A673 (cell line): ENCODE data around the gene NECAB3. TPM values are rescaled to one million over a fixed set of nuclear protein-coding genes. Genes with fewer than 3 reads are reported as not detected.

ENCODE experiments used
- BruUV-seq: library from RNA; stranded (reverse); fragments of 400-500 nt; replicated peaks from 2 replicates; lab custom pipeline; 2021; lab: Mats Ljungman, UMichigan
- CTCF ChIA-PET: fragments of 300-600 bp; sonication (Branson Sonifier 250); formaldehyde crosslinking; loops from one replicate; lab custom pipeline; 2022; ENCODE audit warnings: antibody characterized with exemption; lab: Charles Lee
- POLR2A ChIA-PET: fragments of 300-600 bp; sonication (Branson Sonifier 250); formaldehyde crosslinking; loops from one replicate; lab custom pipeline; 2022; ENCODE audit warnings: antibody characterized with exemption; ENCODE audit not compliant: low non-redundant PET; lab: Charles Lee
- DNase-seq: peaks from one replicate; pipeline ENCODE4 v3.0.0-alpha.2; 2015; ENCODE audit warnings: low spot score
- H3K27ac ChIP-seq: fragments of 200-600 bp; sonication (generic); 2 replicates; pipeline ENCODE4 v1.5.1; 2016; ENCODE audit warnings: mixed run types, low read depth, mild to moderate bottlenecking, mixed read lengths, antibody characterized with exemption, low read length; ENCODE audit not compliant: poor library complexity, severe bottlenecking
- H3K27me3 ChIP-seq: fragments of 200-600 bp; sonication (generic); replicated peaks from 2 replicates; pipeline ENCODE4 v1.6.1; 2017; ENCODE audit warnings: mixed run types, low read depth, mild to moderate bottlenecking, mixed read lengths, antibody characterized with exemption, low read length; ENCODE audit not compliant: insufficient read depth, poor library complexity
- H3K36me3 ChIP-seq: fragments of 200-600 bp; sonication (generic); 2 replicates; pipeline ENCODE4 v1.6.1; 2016; ENCODE audit warnings: mixed run types, mild to moderate bottlenecking, mixed read lengths, antibody characterized with exemption, low read length; ENCODE audit not compliant: insufficient read depth, poor library complexity, severe bottlenecking
- H3K4me1 ChIP-seq: fragments of 200-600 bp; sonication (generic); 2 replicates; pipeline ENCODE4 v1.6.1; 2017; ENCODE audit warnings: mixed run types, mild to moderate bottlenecking, mixed read lengths, antibody characterized with exemption, low read length; ENCODE audit not compliant: insufficient read depth, poor library complexity, severe bottlenecking
- H3K4me3 ChIP-seq: fragments of 200-600 bp; sonication (generic); 2 replicates; pipeline ENCODE4 v1.5.1; 2016; ENCODE audit warnings: low read depth, mixed run types, mild to moderate bottlenecking, mixed read lengths, low read length; ENCODE audit not compliant: poor library complexity, severe bottlenecking
- H3K9me3 ChIP-seq: fragments of 200-600 bp; sonication (generic); 2 replicates; pipeline ENCODE4 v1.6.1; 2016; ENCODE audit warnings: mixed run types, low read depth, mild to moderate bottlenecking, mixed read lengths, antibody characterized with exemption, low read length; ENCODE audit not compliant: poor library complexity, severe bottlenecking
- CTCF ChIP-seq: fragments of 300-800, 200-600 bp; sonication (generic); conservative IDR thresholded peaks from 2 replicates; pipeline ENCODE4 v1.5.1; 2017; ENCODE audit warnings: low read depth, mild to moderate bottlenecking, antibody characterized with exemption, low read length, moderate library complexity, mixed read lengths
- EZH2 ChIP-seq: fragments of 200-600 bp; sonication (generic); IDR thresholded peaks from 2 replicates; pipeline ENCODE4 v1.6.1; 2017; ENCODE audit warnings: borderline replicate concordance, low read depth, mild to moderate bottlenecking, mixed read lengths, antibody characterized with exemption, low read length; ENCODE audit not compliant: poor library complexity, severe bottlenecking
- intact Hi-C: fragments of 100-400 bp; cut with micrococcal nuclease; formaldehyde crosslinking; loops from one replicate; pipeline ENCODE4 v1.10.0; 2022; ENCODE audit not compliant: unreplicated experiment
- total RNA-seq: library from RNA; stranded (reverse); gene quantifications from 2 replicates; pipeline ENCODE4 v1.2.3, GENCODE V29; 2021

NECAB3 gene
- total RNA-seq, 1 experiment from 2014 or later, result 83.1 TPM

- no TSS peak for BruUV-seq
- ChIA-PET CTCF (no interaction called here), POLR2A (interaction anchor here (0.6 kb wide), 1 partner anchor 88 kb away, joined by 3 read pairs; no protein-coding TSS in a partner anchor)
- Histone ChIP-seq H3K4me1 (peaks cover 10% of the 10 kb centered on the region), H3K9me3 (no peaks in the 10 kb centered on the region), H3K27me3 (no peaks in the 10 kb centered on the region), H3K27ac (no peak overlapping the region), H3K4me3 (no peak overlapping the region), H3K36me3 (peaks cover 21% of the 10 kb centered on the region)
- no peak for DNase-seq
- intact Hi-C loops, result no loop called here
- no peak for TF ChIP-seq EZH2
Measured at GRCh38 chr20:33658929-33659328, 15.3 kb downstream of the NECAB3 start.

- Histone ChIP-seq H3K4me3 (no peak overlapping the region), H3K9me3 (no peaks in the 10 kb centered on the region), H3K36me3 (peaks cover 21% of the 10 kb centered on the region), H3K27ac (no peak overlapping the region), H3K4me1 (peaks cover 8% of the 10 kb centered on the region), H3K27me3 (no peaks in the 10 kb centered on the region)
- POLR2A ChIA-PET, result no interaction called here
- DNase-seq, result no peak
- CTCF ChIA-PET, result no interaction called here
- BruUV-seq, result no TSS peak
- intact Hi-C loops, result no loop called here
- no peak for TF ChIP-seq CTCF
- no peak for TF ChIP-seq EZH2
Measured at GRCh38 chr20:33658510-33658909, 15.7 kb downstream of the NECAB3 start.

GRCh38 chr20:33657704-33658095, 16.5 kb downstream of the NECAB3 start:
- intact Hi-C loops, result no loop called here
- H3K4me3 ChIP-seq, result no peak overlapping the region
- TF ChIP-seq CTCF (no peak), EZH2 (no peak)
- H3K27ac ChIP-seq, result no peak overlapping the region
- H3K9me3 ChIP-seq, result no peaks in the 10 kb centered on the region
- ChIA-PET CTCF (no interaction called here), POLR2A (no interaction called here)
- no peak for DNase-seq
- no peaks in the 10 kb centered on the region for H3K27me3 ChIP-seq
- H3K36me3 ChIP-seq, result peaks cover 21% of the 10 kb centered on the region
- H3K4me1 ChIP-seq, result peaks cover 1% of the 10 kb centered on the region
- BruUV-seq, result no TSS peak
